Smooth muscle cell (in vitro differentiated cells): Measurements from ENCODE around the gene LY6G6C. TPM values are rescaled to one million over a fixed set of nuclear protein-coding genes. Genes with fewer than 3 reads are reported as not detected.

Experiments
- DNase-seq: peaks from one replicate; lab custom pipeline; 2025; ENCODE audit not compliant: unreplicated experiment; lab: John Stamatoyannopoulos, UW
- H2AFZ ChIP-seq: fragments of 200-600 bp; sonication (generic); 2 replicates; pipeline ENCODE4 v1.6.0; 2016; ENCODE audit warnings: antibody characterized with exemption, low read depth, mild to moderate bottlenecking
- H3F3A ChIP-seq: fragments of 200-600 bp; sonication (generic); 2 replicates; pipeline ENCODE4 v1.6.0; 2017; ENCODE audit warnings: antibody characterized with exemption, low read depth
- H3K27ac ChIP-seq: fragments of 200-600 bp; sonication (generic); 2 replicates; pipeline ENCODE4 v1.5.1; 2016; ENCODE audit warnings: low read depth, mild to moderate bottlenecking
- H3K27me3 ChIP-seq: fragments of 200-600 bp; sonication (generic); 2 replicates; pipeline ENCODE4 v1.6.1; 2016; ENCODE audit warnings: low read depth, mild to moderate bottlenecking
- H3K36me3 ChIP-seq: fragments of 200-600 bp; sonication (generic); 2 replicates; pipeline ENCODE4 v1.5.1; 2016; ENCODE audit warnings: low read depth
- H3K4me1 ChIP-seq: fragments of 200-600 bp; sonication (generic); 2 replicates; pipeline ENCODE4 v1.5.1; 2016; ENCODE audit warnings: low read depth
- H3K4me2 ChIP-seq: fragments of 200-600 bp; sonication (generic); 2 replicates; pipeline ENCODE4 v1.6.0; 2016; ENCODE audit warnings: mild to moderate bottlenecking
- H3K4me3 ChIP-seq: fragments of 200-600 bp; sonication (generic); 2 replicates; pipeline ENCODE4 v1.5.1; 2016; ENCODE audit warnings: mild to moderate bottlenecking
- H3K79me2 ChIP-seq: fragments of 200-600 bp; sonication (generic); 2 replicates; pipeline ENCODE4 v1.6.0; 2016; ENCODE audit warnings: low read depth, mild to moderate bottlenecking
- H3K9ac ChIP-seq: fragments of 200-600 bp; sonication (generic); 2 replicates; pipeline ENCODE4 v1.6.0; 2016; ENCODE audit warnings: low read depth
- H3K9me3 ChIP-seq: fragments of 200-600 bp; sonication (generic); replicated peaks from 2 replicates; pipeline ENCODE4 v1.5.1; 2016; ENCODE audit warnings: low read depth
- H4K20me1 ChIP-seq: fragments of 200-600 bp; sonication (generic); 2 replicates; pipeline ENCODE4 v1.6.0; 2016; ENCODE audit warnings: low read depth
- CTCF ChIP-seq: fragments of 200-600 bp; sonication (generic); IDR thresholded peaks from 2 replicates; pipeline ENCODE4 v1.5.1; 2017; ENCODE audit warnings: borderline replicate concordance, mild to moderate bottlenecking, antibody characterized with exemption; ENCODE audit not compliant: insufficient read depth, poor library complexity, severe bottlenecking
- WGBS: methylation state at CpG from one replicate; pipeline ENCODE4 v1.1.7; 2016; ENCODE audit warnings: low lambda C conversion rate; 5-methylcytosine and 5-hydroxymethylcytosine counted together
- polyA plus RNA-seq: library from polyadenylated mRNA; unstranded; fragments of >200 nt; fragmentation: Nextera tagmentation; extraction: Ambion mirVana; gene quantifications from 2 replicates; pipeline ENCODE4 v1.2.1, GENCODE V29; 2016
- total RNA-seq: library from RNA; depleted of rRNA; stranded (reverse); fragments of >200 nt; gene quantifications from 2 replicates; pipeline ENCODE4 v1.2.3, GENCODE V29; 2014

The LY6G6C gene
- 3.8 and 5.2 TPM in 2 replicates for total RNA-seq
- 3.9 and 7.2 TPM in 2 replicates for polyA plus RNA-seq

- no peak within 1 kb of the TSS for H3K9ac ChIP-seq
- no peak within 1 kb of the TSS for H3K4me2 ChIP-seq
- H3K79me2 ChIP-seq, result no peaks in the 10 kb centered on the region
- DNase-seq, result no peak
- 93% methylated on average over 4 of the region's 4 CpGs for WGBS
- no peak within 1 kb of the TSS for H3K27ac ChIP-seq
- no peaks in the 10 kb centered on the region for H4K20me1 ChIP-seq
- no peaks in the 10 kb centered on the region for H3K4me1 ChIP-seq
- no peak for TF ChIP-seq CTCF
- H3K27me3 ChIP-seq, result no peaks in the 10 kb centered on the region
- no peaks in the 10 kb centered on the region for H3K9me3 ChIP-seq
- H3K4me3 ChIP-seq, result no peak within 1 kb of the TSS
- H3K36me3 ChIP-seq, result no peaks in the 10 kb centered on the region
- H3F3A ChIP-seq, result peaks cover 3% of the 10 kb centered on the region
- H2AFZ ChIP-seq, result no peak within 1 kb of the TSS
These were observed at the start of gene LY6G6C for GRCh38 chr6:31721351-31722020. TSS of gene LY6G6C (minus strand) at chr6:31721746. CDS start at chr6:31721679, 67 bp downstream.

GRCh38 chr6:31770860-31771259 is 49.3 kb upstream of the LY6G6C start:
- H3K9ac ChIP-seq, result no peak overlapping the region
- no peak for TF ChIP-seq CTCF
- H3K4me3 ChIP-seq, result no peak overlapping the region
- no peaks in the 10 kb centered on the region for H3K36me3 ChIP-seq
- H3K27me3 ChIP-seq, result no peaks in the 10 kb centered on the region
- no peaks in the 10 kb centered on the region for H3F3A ChIP-seq
- WGBS, result 95% methylated on average over 2 of the region's 2 CpGs
- no peaks in the 10 kb centered on the region for H3K79me2 ChIP-seq
- H3K27ac ChIP-seq, result no peak overlapping the region
- no peak for DNase-seq
- H2AFZ ChIP-seq, result no peak overlapping the region
- H3K9me3 ChIP-seq, result no peaks in the 10 kb centered on the region
- no peaks in the 10 kb centered on the region for H3K4me1 ChIP-seq
- no peak overlapping the region for H3K4me2 ChIP-seq
- no peaks in the 10 kb centered on the region for H4K20me1 ChIP-seq

GRCh38 chr6:31769684-31770371 is 48.3 kb upstream of the LY6G6C start:
- H3K9ac ChIP-seq, result no peak overlapping the region
- no peak overlapping the region for H2AFZ ChIP-seq
- no peak for DNase-seq
- H3K9me3 ChIP-seq, result no peaks in the 10 kb centered on the region
- no peaks in the 10 kb centered on the region for H3K36me3 ChIP-seq
- no peak overlapping the region for H3K4me3 ChIP-seq
- no peaks in the 10 kb centered on the region for H3F3A ChIP-seq
- TF ChIP-seq CTCF, result peak; percentile 64
- no peak overlapping the region for H3K4me2 ChIP-seq
- no peaks in the 10 kb centered on the region for H3K79me2 ChIP-seq
- H3K4me1 ChIP-seq, result no peaks in the 10 kb centered on the region
- no peaks in the 10 kb centered on the region for H4K20me1 ChIP-seq
- H3K27me3 ChIP-seq, result no peaks in the 10 kb centered on the region
- H3K27ac ChIP-seq, result no peak overlapping the region
- WGBS, result 70% methylated on average over 12 of the region's 12 CpGs
